ENCODE measurements around the gene CENPO. TPM values are rescaled to one million over a fixed set of nuclear protein-coding genes. Genes with fewer than 3 reads are reported as not detected.

CENPO gene
- total and polyA plus RNA-seq, 2 donors (not counting 1 experiment from before 2014, with no cell fraction given), result 9.1 to 12.7 TPM

GRCh38 chr2:24824966-24825882 is 32.0 kb downstream of the CENPO start:
- no peak overlapping the region for H3K4me3 ChIP-seq (replicated peaks in 1 of 4; ENCODE audit: control extremely low read depth in 1 of 4, insufficient read depth in 1 of 4, low read depth in 3 of 4, low read length in 4 of 4)
- no peaks in the 10 kb centered on the region for H3K9me3 ChIP-seq (ENCODE audit: control insufficient read depth, insufficient read depth, low read depth, low read length)
- H3K9ac ChIP-seq (ENCODE audit: insufficient read depth, low read length), result no peak overlapping the region
- no peaks in the 10 kb centered on the region for H3K4me1 ChIP-seq (ENCODE audit: control insufficient read depth, extremely low read depth, insufficient read depth, low read length)
- no peaks in the 10 kb centered on the region for H3K79me2 ChIP-seq (ENCODE audit: control insufficient read depth, insufficient read depth, low read length)
- H3K4me2 ChIP-seq (ENCODE audit: extremely low read depth, insufficient read depth, low read length), result no peak overlapping the region
- H3K36me3 ChIP-seq (ENCODE audit: control insufficient read depth, insufficient read depth, low read length), result peaks cover 23% of the 10 kb centered on the region
- no peak overlapping the region for H3K27ac ChIP-seq (ENCODE audit: insufficient read depth, low read length)
- no peaks in the 10 kb centered on the region for H4K20me1 ChIP-seq (ENCODE audit: control insufficient read depth, extremely low read depth, insufficient read depth, low read length)
- no peaks in the 10 kb centered on the region for H3K27me3 ChIP-seq (ENCODE audit: control insufficient read depth, insufficient read depth, low read length)
- DNase-seq (ENCODE audit: low read depth in 2 of 2), result no peak
- no peak for TF ChIP-seq EZH2 (IDR thresholded peaks at IDR 0.05; ENCODE audit: low read length, missing control alignments)
- TF ChIP-seq CTCF (conservative IDR thresholded peaks at IDR 0.05 in 1 of 2, IDR thresholded peaks at IDR 0.05 in 1 of 2; ENCODE audit: low read depth in 1 of 2, low read length in 2 of 2), result peak; percentile 38 to 64
- H2AFZ ChIP-seq (ENCODE audit: low read length), result no peak overlapping the region

DNA sequence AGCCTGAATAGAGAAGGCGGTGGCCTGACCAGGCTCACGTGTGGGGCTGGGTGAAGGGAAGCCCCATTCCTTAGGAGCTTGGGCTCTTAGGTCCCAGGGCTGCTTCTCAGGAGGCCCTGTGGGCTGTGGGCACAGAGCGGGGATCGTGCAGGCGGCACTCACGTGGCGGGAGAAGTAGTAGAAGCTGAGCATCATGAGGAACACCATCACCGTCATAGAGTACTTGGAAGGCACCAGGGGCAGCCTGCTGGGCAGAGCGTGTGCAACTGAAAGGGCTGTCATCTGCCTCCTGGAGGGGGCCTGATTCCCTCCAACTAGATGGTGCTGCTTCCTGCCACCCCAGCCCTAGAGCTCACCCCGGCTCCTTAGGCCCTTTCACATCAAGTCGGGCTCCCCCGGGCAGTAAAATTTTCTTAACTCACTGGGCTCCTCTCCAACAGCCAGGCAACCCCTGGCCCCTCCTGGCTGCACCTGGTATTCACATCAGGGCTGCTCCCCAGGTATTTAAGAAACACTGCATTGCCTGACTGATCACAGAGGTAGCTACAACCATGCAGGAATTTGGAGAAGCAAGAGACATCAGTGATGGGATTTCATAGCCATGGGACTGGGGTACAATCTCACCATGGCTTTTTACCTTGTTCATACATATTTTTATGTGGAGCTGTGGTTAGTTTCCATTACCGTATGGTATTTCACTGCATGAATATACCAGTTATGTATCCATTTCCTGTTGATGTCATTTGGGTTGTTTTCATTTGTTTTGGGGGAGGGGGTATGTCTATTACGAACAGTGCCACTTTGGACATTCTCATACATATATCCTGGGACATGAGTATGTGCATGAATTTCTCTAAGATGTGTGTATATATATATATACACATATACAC is 32.9 kb downstream of the CENPO start:
- Histone ChIP-seq H3K4me3 (replicated peaks in 1 of 4; ENCODE audit: control extremely low read depth in 1 of 4, insufficient read depth in 1 of 4, low read depth in 3 of 4, low read length in 4 of 4) (no peak overlapping the region), H3K4me2 (ENCODE audit: extremely low read depth, insufficient read depth, low read length) (no peak overlapping the region), H3K79me2 (ENCODE audit: control insufficient read depth, insufficient read depth, low read length) (no peaks in the 10 kb centered on the region), H3K36me3 (ENCODE audit: control insufficient read depth, insufficient read depth, low read length) (peaks cover 14% of the 10 kb centered on the region), H3K27ac (ENCODE audit: insufficient read depth, low read length) (no peak overlapping the region), H4K20me1 (ENCODE audit: control insufficient read depth, extremely low read depth, insufficient read depth, low read length) (no peaks in the 10 kb centered on the region), H3K9me3 (ENCODE audit: control insufficient read depth, insufficient read depth, low read depth, low read length) (no peaks in the 10 kb centered on the region), H2AFZ (ENCODE audit: low read length) (no peak overlapping the region), H3K9ac (ENCODE audit: insufficient read depth, low read length) (no peak overlapping the region), H3K27me3 (ENCODE audit: control insufficient read depth, insufficient read depth, low read length) (no peaks in the 10 kb centered on the region), H3K4me1 (ENCODE audit: control insufficient read depth, extremely low read depth, insufficient read depth, low read length) (no peaks in the 10 kb centered on the region)
- DNase-seq (ENCODE audit: low read depth in 2 of 2), result peak in 1 of 2 donors; percentile 15
- TF ChIP-seq EZH2 (IDR thresholded peaks at IDR 0.05; ENCODE audit: low read length, missing control alignments), result no peak
- no peak for TF ChIP-seq CTCF (conservative IDR thresholded peaks at IDR 0.05 in 1 of 2, IDR thresholded peaks at IDR 0.05 in 1 of 2; ENCODE audit: low read depth in 1 of 2, low read length in 2 of 2)

DNA sequence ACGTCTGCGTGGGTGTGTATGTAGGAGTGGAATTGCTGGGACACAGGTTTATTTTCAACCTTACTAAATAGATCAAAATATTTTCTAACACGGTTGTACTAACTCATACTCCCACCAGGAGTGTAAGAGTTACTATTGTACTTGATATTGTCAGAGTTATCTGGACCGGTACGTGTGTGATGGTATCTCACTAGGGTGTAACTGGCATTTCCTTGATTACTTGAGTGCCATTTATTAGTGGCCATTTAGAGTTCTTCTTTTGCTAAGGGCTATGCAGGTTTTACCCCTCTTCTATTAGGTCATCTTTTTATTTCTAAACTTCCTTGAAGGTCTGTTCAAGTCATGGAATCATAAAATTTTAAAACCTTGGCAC is 33.5 kb downstream of the CENPO start:
- Histone ChIP-seq H3K4me3 (replicated peaks in 1 of 4; ENCODE audit: control extremely low read depth in 1 of 4, insufficient read depth in 1 of 4, low read depth in 3 of 4, low read length in 4 of 4) (no peak overlapping the region), H3K4me2 (ENCODE audit: extremely low read depth, insufficient read depth, low read length) (no peak overlapping the region), H2AFZ (ENCODE audit: low read length) (no peak overlapping the region), H3K36me3 (ENCODE audit: control insufficient read depth, insufficient read depth, low read length) (peaks cover 9% of the 10 kb centered on the region), H3K27me3 (ENCODE audit: control insufficient read depth, insufficient read depth, low read length) (no peaks in the 10 kb centered on the region), H3K79me2 (ENCODE audit: control insufficient read depth, insufficient read depth, low read length) (no peaks in the 10 kb centered on the region), H4K20me1 (ENCODE audit: control insufficient read depth, extremely low read depth, insufficient read depth, low read length) (no peaks in the 10 kb centered on the region), H3K4me1 (ENCODE audit: control insufficient read depth, extremely low read depth, insufficient read depth, low read length) (no peaks in the 10 kb centered on the region), H3K27ac (ENCODE audit: insufficient read depth, low read length) (no peak overlapping the region), H3K9me3 (ENCODE audit: control insufficient read depth, insufficient read depth, low read depth, low read length) (no peaks in the 10 kb centered on the region), H3K9ac (ENCODE audit: insufficient read depth, low read length) (no peak overlapping the region)
- TF ChIP-seq CTCF (conservative IDR thresholded peaks at IDR 0.05 in 1 of 2, IDR thresholded peaks at IDR 0.05 in 1 of 2; ENCODE audit: low read depth in 1 of 2, low read length in 2 of 2), result no peak
- no peak for TF ChIP-seq EZH2 (IDR thresholded peaks at IDR 0.05; ENCODE audit: low read length, missing control alignments)
- no peak for DNase-seq (ENCODE audit: low read depth in 2 of 2)

Measured in fibroblast of lung (primary cell).